ENCODE measurements around the gene MARVELD3.
A peak's percentile ranks its signal among the peaks of the same experiment; 100 is the strongest.
"Not testable (repeated sequence)": the region's sequence is repeated elsewhere in the genome, so short reads cannot be mapped to it uniquely, and the experiment has no call there.

The MARVELD3 gene

GRCh38 chr16:71626018-71626857 is at the start of gene MARVELD3:
Gene MARVELD3, plus strand, starts transcription at chr16:71626184. Its CDS starts 46 bp downstream, at chr16:71626230.
- no peak for DNase-seq

GRCh38 chr16:71576971-71577370 is 49.0 kb upstream of the MARVELD3 start, which contains the start of gene TAT:
Gene TAT, minus strand, starts transcription at chr16:71577092. Its CDS starts 677 bp downstream, at chr16:71576415.
- DNase-seq = no peak

- not testable (repeated sequence) for DNase-seq
Observed at GRCh38 chr16:71582553-71582848, 43.5 kb upstream of the MARVELD3 start.

GRCh38 chr16:71584543-71585317 is 41.3 kb upstream of the MARVELD3 start:
- no peak for DNase-seq

- no peak for DNase-seq
Observed at GRCh38 chr16:71585318-71585703, 40.7 kb upstream of the MARVELD3 start.

- DNase-seq = not testable (repeated sequence)
Observed at GRCh38 chr16:71589334-71589733, 36.6 kb upstream of the MARVELD3 start.

- not testable (repeated sequence) for DNase-seq
Observed at GRCh38 chr16:71590071-71590470, 35.9 kb upstream of the MARVELD3 start.

- DNase-seq = no peak
Observed at GRCh38 chr16:71590584-71590983, 35.4 kb upstream of the MARVELD3 start.

GRCh38 chr16:71591917-71592316 is 34.1 kb upstream of the MARVELD3 start:
- no peak for DNase-seq

GRCh38 chr16:71593048-71593999 is 32.7 kb upstream of the MARVELD3 start:
- DNase-seq = no peak

- no peak for DNase-seq
Observed at GRCh38 chr16:71594000-71594646, 31.9 kb upstream of the MARVELD3 start.

- DNase-seq = not testable (repeated sequence)
Observed at GRCh38 chr16:71595340-71595826, 30.6 kb upstream of the MARVELD3 start.

GRCh38 chr16:71598426-71598825 is 27.6 kb upstream of the MARVELD3 start:
- not testable (repeated sequence) for DNase-seq

- DNase-seq = no peak
Observed at GRCh38 chr16:71600822-71601221, 25.2 kb upstream of the MARVELD3 start.

- DNase-seq = no peak
Observed at GRCh38 chr16:71609066-71609465, 16.9 kb upstream of the MARVELD3 start.

GRCh38 chr16:71610447-71610846 is 15.5 kb upstream of the MARVELD3 start:
- DNase-seq = no peak

- DNase-seq = peak; percentile 78
Observed at GRCh38 chr16:71610936-71611871, 14.8 kb upstream of the MARVELD3 start.

GRCh38 chr16:71614956-71615355 is 11.0 kb upstream of the MARVELD3 start:
- DNase-seq = not testable (repeated sequence)

GRCh38 chr16:71618429-71618828 is 7.6 kb upstream of the MARVELD3 start:
- no peak for DNase-seq

- peak; percentile 60 for DNase-seq
Observed at GRCh38 chr16:71622088-71622487, 3.9 kb upstream of the MARVELD3 start.

- no peak for DNase-seq
Observed at GRCh38 chr16:71623597-71623996, 2.4 kb upstream of the MARVELD3 start.
